HCT116 (cell line): ENCODE data around the gene NTSR1. TPM values are rescaled to one million over a fixed set of nuclear protein-coding genes. Genes with fewer than 3 reads are reported as not detected.

Source experiments
- ATAC-seq: fragments of 200-7000 bp; cut with Tn5 transposase; 2 replicates; pipeline ENCODE4 v1.9.1; 2020; ENCODE audit warnings: mild to moderate bottlenecking, moderate library complexity
- BruUV-seq: library from RNA; stranded (reverse); fragments of 400-500 nt; replicated peaks from 2 replicates; lab custom pipeline; 2021; lab: Mats Ljungman, UMichigan
- CTCF ChIA-PET: fragments of 300-600 bp; sonication (Branson Sonifier 250); formaldehyde crosslinking; loops from one replicate; lab custom pipeline; 2021; ENCODE audit warnings: antibody characterized with exemption; lab: Charles Lee
- POLR2A ChIA-PET: fragments of 300-600, 350-600 bp; sonication (Branson Sonifier 250); formaldehyde crosslinking; loops from one replicate; lab custom pipeline; 2021; ENCODE audit warnings: antibody characterized with exemption; lab: Charles Lee
- RAD21 ChIA-PET, 2 experiments: fragments of 300-600 bp; sonication (Branson Sonifier 250); formaldehyde crosslinking; loops; one replicate each; lab custom pipeline; 2023; ENCODE audit warnings: low total read pairs in 2 of 2; ENCODE audit not compliant: uncharacterized antibody in 2 of 2, unreplicated experiment in 2 of 2, low non-redundant PET in 1 of 2; lab: Charles Lee
- DNase-seq: peaks from one replicate; pipeline ENCODE4 v3.0.0-alpha.2; 2010; ENCODE audit warnings: low read depth, low spot score
- H2AFZ ChIP-seq: fragments of 200-600 bp; shearing (Covaris generic), sonication (generic); 2 replicates; pipeline ENCODE4 v1.6.1; 2017; ENCODE audit warnings: low read depth, mixed run types, mixed read lengths, antibody characterized with exemption, low read length; ENCODE audit not compliant: poor library complexity, severe bottlenecking
- H3K27ac ChIP-seq: 2 replicates; pipeline ENCODE4 v1.5.1; 2012; ENCODE audit warnings: low read depth, low read length
- H3K27me3 ChIP-seq: fragments of 200-600 bp; sonication (generic); 2 replicates; pipeline ENCODE4 v1.6.1; 2016; ENCODE audit warnings: mixed run types, low read length, mixed read lengths; ENCODE audit not compliant: insufficient read depth
- H3K36me3 ChIP-seq, 2 experiments: fragments of 200-500 bp in 1 of 2; fragments of 200-600 bp in 1 of 2; sonication (Bioruptor generic) in 1 of 2; sonication (generic) in 1 of 2; 2 replicates each; pipeline versions ENCODE4 v1.5.1 to v1.6.1; 2014 to 2016; ENCODE audit warnings: low read length in 2 of 2, inconsistent platforms in 1 of 2, mixed read lengths in 1 of 2, mixed run types in 1 of 2; ENCODE audit not compliant: insufficient read depth in 2 of 2, control insufficient read depth in 1 of 2
- H3K4me1 ChIP-seq, 2 experiments: fragments of 200-600 bp in 1 of 2; sonication (generic) in 1 of 2; 2 replicates each; pipeline versions ENCODE4 v1.5.1 to v1.6.1; 2012 to 2017; ENCODE audit warnings: low read length in 2 of 2, inconsistent platforms in 1 of 2, mild to moderate bottlenecking in 1 of 2, mixed read lengths in 1 of 2, mixed run types in 1 of 2, moderate library complexity in 1 of 2; ENCODE audit not compliant: insufficient read depth in 2 of 2, control insufficient read depth in 1 of 2
- H3K4me2 ChIP-seq: fragments of 200-600 bp; sonication (generic); 2 replicates; pipeline ENCODE4 v1.6.1; 2017; ENCODE audit warnings: mixed run types, low read length, mixed read lengths
- H3K4me3 ChIP-seq, 2 experiments: fragments of 200-600 bp in 1 of 2; sonication (generic) in 1 of 2; replicated peaks in 1 of 2; 2 replicates each; pipeline ENCODE4 v1.5.1; 2011 to 2016; ENCODE audit warnings: low read length in 2 of 2, control low read depth in 1 of 2, low read depth in 1 of 2, mild to moderate bottlenecking in 1 of 2, mixed read lengths in 1 of 2, mixed run types in 1 of 2
- H3K79me2 ChIP-seq: fragments of 200-600 bp; sonication (generic); 2 replicates; pipeline ENCODE4 v1.6.1; 2017; ENCODE audit warnings: mild to moderate bottlenecking, mixed run types, low read length, moderate library complexity, mixed read lengths; ENCODE audit not compliant: insufficient read depth
- H3K9ac ChIP-seq: fragments of 200-600 bp; sonication (generic); 2 replicates; pipeline ENCODE4 v1.6.1; 2016; ENCODE audit warnings: low read length, mixed read lengths
- H3K9me2 ChIP-seq: fragments of 200-600 bp; sonication (generic), shearing (Covaris generic); 2 replicates; pipeline ENCODE4 v1.6.1; 2017; ENCODE audit warnings: mixed run types, mild to moderate bottlenecking, moderate library complexity; ENCODE audit not compliant: insufficient read depth
- H3K9me3 ChIP-seq, 2 experiments: fragments of 200-500 bp in 1 of 2; fragments of 200-600 bp in 1 of 2; sonication (Bioruptor generic) in 1 of 2; sonication (generic) in 1 of 2; 2 replicates each; pipeline ENCODE4 v1.6.1; 2014 to 2017; ENCODE audit warnings: low read length in 2 of 2, mixed read lengths in 2 of 2, inconsistent platforms in 1 of 2, low read depth in 1 of 2, mild to moderate bottlenecking in 1 of 2, mixed run types in 1 of 2, moderate library complexity in 1 of 2; ENCODE audit not compliant: control insufficient read depth in 1 of 2, insufficient read depth in 1 of 2
- H4K20me1 ChIP-seq: fragments of 200-600 bp; sonication (generic), shearing (Covaris generic); 2 replicates; pipeline ENCODE4 v1.6.1; 2017; ENCODE audit warnings: mixed run types, mild to moderate bottlenecking, moderate library complexity; ENCODE audit not compliant: insufficient read depth
- ATF3 ChIP-seq: IDR thresholded peaks from 2 replicates; pipeline ENCODE4 v1.6.1; 2012
- EGR1 ChIP-seq: IDR thresholded peaks from 2 replicates; pipeline ENCODE4 v1.6.1; 2012; ENCODE audit warnings: low read depth
- ELF1 ChIP-seq: IDR thresholded peaks from 2 replicates; pipeline ENCODE4 v1.6.1; 2012; ENCODE audit warnings: low read depth, borderline replicate concordance
- EZH2phosphoT487 ChIP-seq: fragments of 200-600 bp; IDR thresholded peaks from 2 replicates; pipeline ENCODE4 v1.6.1; 2018; ENCODE audit warnings: antibody characterized with exemption, borderline replicate concordance
- FOSL1 ChIP-seq: IDR thresholded peaks from 2 replicates; pipeline ENCODE4 v1.6.1; 2012; ENCODE audit warnings: low read depth
- RAD21 ChIP-seq: IDR thresholded peaks from 2 replicates; pipeline ENCODE4 v1.6.1; 2012; ENCODE audit warnings: low read depth, mild to moderate bottlenecking
- SIN3A ChIP-seq: IDR thresholded peaks from 2 replicates; pipeline ENCODE4 v1.6.1; 2012; ENCODE audit warnings: low read depth
- TCF7L2 ChIP-seq: IDR thresholded peaks from 2 replicates; pipeline ENCODE4 v1.7.0; 2011; ENCODE audit warnings: borderline replicate concordance, inconsistent platforms; ENCODE audit not compliant: insufficient read depth, insufficient read length; ENCODE audit errors: extremely low read depth
- ZFX ChIP-seq: fragments of 450-650 bp; IDR thresholded peaks from 2 replicates; pipeline ENCODE4 v1.6.1; 2017
- intact Hi-C: fragments of 100-400 bp; cut with micrococcal nuclease; formaldehyde crosslinking; loops from 2 replicates; pipeline ENCODE4 v1.10.0; 2022
- total RNA-seq: library from RNA; stranded (reverse); gene quantifications from one replicate; pipeline ENCODE4 v1.2.1, GENCODE V29; 2021; ENCODE audit not compliant: unreplicated experiment
- TF ChIP-seq, protein P1 (sequence below): IDR thresholded peaks from 2 replicates; pipeline ENCODE4 v1.6.1; 2011; ENCODE audit warnings: mild to moderate bottlenecking, low read length, moderate library complexity; ENCODE audit not compliant: insufficient replicate concordance; ENCODE audit errors: extremely low read depth

NTSR1 gene
- total RNA-seq, 1 experiment from 2014 or later = 187 TPM

GRCh38 chr20:62678553-62678952 is 30.1 kb upstream of the NTSR1 start:
- no peak overlapping the region for H3K4me3 ChIP-seq
- no peaks in the 10 kb centered on the region for H3K27me3 ChIP-seq
- peaks cover 0 to 6% of the 10 kb centered on the region in 2 experiments; a peak in 1 of 4 replicates for H3K9me3 ChIP-seq
- H3K79me2 ChIP-seq = no peaks in the 10 kb centered on the region
- ChIA-PET CTCF (no interaction called here), POLR2A (interaction anchor here (0.8 to 1.2 kb wide), 2 partner anchors 29 to 125 kb away, joined by 3 to 4 read pairs; no protein-coding TSS in a partner anchor), RAD21 (no interaction called here)
- no TSS peak for BruUV-seq
- no peak overlapping the region for H3K9ac ChIP-seq
- no peaks in the 10 kb centered on the region for H4K20me1 ChIP-seq
- peaks cover 0 to 10% of the 10 kb centered on the region in 2 experiments; a peak in 1 of 4 replicates for H3K4me1 ChIP-seq
- intact Hi-C loops = no loop called here
- TF ChIP-seq, protein P1, sequence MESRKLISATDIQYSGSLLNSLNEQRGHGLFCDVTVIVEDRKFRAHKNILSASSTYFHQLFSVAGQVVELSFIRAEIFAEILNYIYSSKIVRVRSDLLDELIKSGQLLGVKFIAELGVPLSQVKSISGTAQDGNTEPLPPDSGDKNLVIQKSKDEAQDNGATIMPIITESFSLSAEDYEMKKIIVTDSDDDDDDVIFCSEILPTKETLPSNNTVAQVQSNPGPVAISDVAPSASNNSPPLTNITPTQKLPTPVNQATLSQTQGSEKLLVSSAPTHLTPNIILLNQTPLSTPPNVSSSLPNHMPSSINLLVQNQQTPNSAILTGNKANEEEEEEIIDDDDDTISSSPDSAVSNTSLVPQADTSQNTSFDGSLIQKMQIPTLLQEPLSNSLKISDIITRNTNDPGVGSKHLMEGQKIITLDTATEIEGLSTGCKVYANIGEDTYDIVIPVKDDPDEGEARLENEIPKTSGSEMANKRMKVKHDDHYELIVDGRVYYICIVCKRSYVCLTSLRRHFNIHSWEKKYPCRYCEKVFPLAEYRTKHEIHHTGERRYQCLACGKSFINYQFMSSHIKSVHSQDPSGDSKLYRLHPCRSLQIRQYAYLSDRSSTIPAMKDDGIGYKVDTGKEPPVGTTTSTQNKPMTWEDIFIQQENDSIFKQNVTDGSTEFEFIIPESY = no peak
- TF ChIP-seq TCF7L2 = no peak
- no peak for TF ChIP-seq ATF3
- no peak for TF ChIP-seq ZFX
- TF ChIP-seq EGR1 = no peak
- no peak for TF ChIP-seq FOSL1
- no peak for TF ChIP-seq EZH2phosphoT487
- TF ChIP-seq RAD21 = no peak
- no peak for TF ChIP-seq ELF1
- TF ChIP-seq SIN3A = no peak
- TF ChIP-seq, all 23 proteins: peak for 0
- DNase-seq (no peak), ATAC-seq (no peak)
- Histone ChIP-seq H3K36me3 (no peaks in the 10 kb centered on the region), H2AFZ (no peak overlapping the region), H3K27ac (no peak overlapping the region), H3K9me2 (no peaks in the 10 kb centered on the region), H3K4me2 (no peak overlapping the region)
